Transverse colon (tissue), 4 donors: ENCODE measurements around the gene ALK. TPM values are rescaled to one million over a fixed set of nuclear protein-coding genes. Genes with fewer than 3 reads are reported as not detected.

Source experiments
- DNase-seq: peaks from one replicate; pipeline ENCODE4 v3.0.0-alpha.2; 2019
- H3K27ac ChIP-seq, 4 donors: fragments of 200-600 bp; sonication (generic); 2 replicates each; pipeline ENCODE4 v1.5.1; 2016 to 2018; ENCODE audit warnings: inconsistent platforms in 4 of 4
- H3K27me3 ChIP-seq: fragments of 200-600 bp; sonication (generic); 2 replicates; pipeline ENCODE4 v1.5.1; 2017; ENCODE audit warnings: inconsistent platforms
- H3K36me3 ChIP-seq, 4 donors: fragments of 200-600 bp; sonication (generic); 2 replicates each; pipeline ENCODE4 v1.5.1; 2017 to 2019; ENCODE audit warnings: inconsistent platforms in 4 of 4
- H3K4me1 ChIP-seq, 4 donors: fragments of 200-600 bp; sonication (generic); 2 replicates each; pipeline ENCODE4 v1.5.1; 2017 to 2020; ENCODE audit warnings: inconsistent platforms in 4 of 4
- H3K4me3 ChIP-seq, 4 donors: fragments of 200-600 bp; sonication (generic); 1 replicate in 1 of 4; 2 replicates in 3 of 4; pipeline versions ENCODE4 v1.5.1 to v1.6.1; 2017 to 2019; ENCODE audit warnings: inconsistent platforms in 4 of 4
- H3K9me3 ChIP-seq, 2 donors: fragments of 200-600 bp; sonication (generic); 2 replicates each; pipeline ENCODE4 v1.5.1; 2017 to 2019; ENCODE audit warnings: inconsistent platforms in 2 of 2
- CTCF ChIP-seq, 5 experiments: fragments of 200-600 bp in 3 of 5; fragments of 450-650 bp in 2 of 5; sonication (generic) in 3 of 5; IDR thresholded peaks; 1 replicate in 2 of 5; 2 replicates in 3 of 5; pipeline ENCODE4 v1.5.1; 2016 to 2017; ENCODE audit warnings: antibody characterized with exemption in 5 of 5, inconsistent platforms in 3 of 5, mild to moderate bottlenecking in 2 of 5, moderate library complexity in 1 of 5
- EP300 ChIP-seq: sonication (generic); formaldehyde crosslinking; IDR thresholded peaks from one replicate; pipeline ENCODE4 v1.6.1; 2017; ENCODE audit warnings: antibody characterized with exemption, low read depth
- POLR2A ChIP-seq: fragments of 450-650 bp; IDR thresholded peaks from one replicate; pipeline ENCODE4 v1.6.1; 2016; ENCODE audit warnings: antibody characterized with exemption, mild to moderate bottlenecking, moderate library complexity
- POLR2AphosphoS5 ChIP-seq, 3 donors: sonication (generic); formaldehyde crosslinking; IDR thresholded peaks; one replicate each; pipeline ENCODE4 v1.6.1; 2016; ENCODE audit warnings: antibody characterized with exemption in 3 of 3
- WGBS, 2 donors: methylation state at CpG; one replicate each; pipeline ENCODE4 v1.1.5; 2018; ENCODE audit warnings: low coverage in 1 of 2; 5-methylcytosine and 5-hydroxymethylcytosine counted together
- in situ Hi-C, 4 donors: fragments of 200-750 bp; cut with MboI; loops; one replicate each; pipeline versions ENCODE4 v1.15.0 to v1.15.1; 2017; ENCODE audit warnings: low sequenced_read_pairs in 3 of 4, low pct_ligation_motif_present in 1 of 4, low pct_unique_long_range_greater_than_20kb in 1 of 4
- intact Hi-C: fragments of 100-400 bp; cut with DNase I; formaldehyde crosslinking; loops from one replicate; pipeline ENCODE4 v1.15.1; 2023; ENCODE audit warnings: low total_unique reads
- total RNA-seq, 4 donors: library from RNA; depleted of rRNA; stranded (reverse); fragments of >200 nt; gene quantifications; one replicate each; pipeline ENCODE4 v1.1.0, GENCODE V29; 2016

The ALK gene
- total RNA-seq, 4 donors from 2014 or later: 0.32 to 0.82 TPM; not detected in 2

- Histone ChIP-seq H3K4me1 (no peaks in the 10 kb centered on the region), H3K27ac (no peak overlapping the region), H3K36me3 (no peaks in the 10 kb centered on the region), H3K4me3 (no peak overlapping the region), H3K27me3 (peaks cover 7% of the 10 kb centered on the region), H3K9me3 (no peaks in the 10 kb centered on the region)
- in situ Hi-C loops: no loop called here
- intact Hi-C loops: no loop called here
- DNase-seq: no peak
- 83% methylated on average over 9 of the region's 9 CpGs; no CpG with 5 or more reads in 1 of the 2 donors for WGBS, 2 donors
- no peak for TF ChIP-seq EP300
- no peak for TF ChIP-seq POLR2A
- no peak for TF ChIP-seq POLR2AphosphoS5 (IDR thresholded peaks at IDR 0.05)
- no peak for TF ChIP-seq CTCF (IDR thresholded peaks at IDR 0.05)
These were observed 692.4 kb downstream of the ALK start for GRCh38 chr2:29228947-29229346.

- no peak overlapping the region for H3K4me3 ChIP-seq
- no peak for DNase-seq
- H3K27ac ChIP-seq: no peak overlapping the region
- in situ Hi-C loops: no loop called here
- H3K36me3 ChIP-seq: no peaks in the 10 kb centered on the region
- H3K9me3 ChIP-seq: no peaks in the 10 kb centered on the region
- no peaks in the 10 kb centered on the region for H3K4me1 ChIP-seq
- H3K27me3 ChIP-seq: peaks cover 7% of the 10 kb centered on the region
- intact Hi-C loops: no loop called here
- WGBS, 2 donors: 56 to 75% methylated on average over 4 to 15 of the region's 15 CpGs
- no peak for TF ChIP-seq CTCF (IDR thresholded peaks at IDR 0.05)
These were observed 693.3 kb downstream of the ALK start for GRCh38 chr2:29227935-29228675.

GRCh38 chr2:29226808-29227207 lies 694.6 kb downstream of the ALK start:
- H3K9me3 ChIP-seq: no peaks in the 10 kb centered on the region
- intact Hi-C loops (no loop called here), in situ Hi-C loops (no loop called here)
- H3K27me3 ChIP-seq: peaks cover 7% of the 10 kb centered on the region
- 60% methylated on average over 7 of the region's 7 CpGs; no CpG with 5 or more reads in 1 of the 2 donors for WGBS, 2 donors
- DNase-seq: no peak
- H3K4me1 ChIP-seq: no peaks in the 10 kb centered on the region
- H3K36me3 ChIP-seq: no peaks in the 10 kb centered on the region
- no peak overlapping the region for H3K4me3 ChIP-seq
- TF ChIP-seq EP300 (no peak), POLR2A (no peak), CTCF (IDR thresholded peaks at IDR 0.05) (no peak), POLR2AphosphoS5 (IDR thresholded peaks at IDR 0.05) (no peak)
- H3K27ac ChIP-seq: no peak overlapping the region

- Histone ChIP-seq H3K27me3 (peaks cover 7% of the 10 kb centered on the region), H3K4me1 (no peaks in the 10 kb centered on the region), H3K9me3 (no peaks in the 10 kb centered on the region), H3K27ac (no peak overlapping the region), H3K36me3 (no peaks in the 10 kb centered on the region), H3K4me3 (no peak overlapping the region)
- DNase-seq: no peak
- TF ChIP-seq POLR2A (no peak), CTCF (IDR thresholded peaks at IDR 0.05) (no peak), POLR2AphosphoS5 (IDR thresholded peaks at IDR 0.05) (no peak), EP300 (no peak)
- in situ Hi-C loops: no loop called here
- 71% methylated on average over 3 of the region's 3 CpGs; no CpG with 5 or more reads in 1 of the 2 donors for WGBS, 2 donors
- intact Hi-C loops: no loop called here
These were observed 695.0 kb downstream of the ALK start for GRCh38 chr2:29226375-29226774.
